GM21381 (cell line): Measurements from ENCODE around the gene TPCN2.
"Not testable (repeated sequence)": the region's sequence is repeated elsewhere in the genome, so short reads cannot be mapped to it uniquely, and the experiment has no call there.

Source experiments
- ATAC-seq: cut with Tn5 transposase; IDR thresholded peaks from one replicate; pipeline ENCODE4 v1.9.1; 2021; ENCODE audit warnings: mild to moderate bottlenecking, moderate library complexity; ENCODE audit not compliant: unreplicated experiment

TPCN2 gene

GRCh38 chr11:69123593-69124545 is 75.1 kb downstream of the TPCN2 start:
- ATAC-seq, result no peak

GRCh38 chr11:69125861-69126260 is 77.1 kb downstream of the TPCN2 start:
- ATAC-seq, result no peak

GRCh38 chr11:69126286-69126685 is 77.6 kb downstream of the TPCN2 start:
- ATAC-seq, result no peak

GRCh38 chr11:69127081-69127850 is 78.5 kb downstream of the TPCN2 start:
- ATAC-seq, result no peak

GRCh38 chr11:69127884-69128283 is 79.2 kb downstream of the TPCN2 start:
- ATAC-seq, result no peak

- ATAC-seq, result no peak
Observed at GRCh38 chr11:69129053-69129452, 80.3 kb downstream of the TPCN2 start.

GRCh38 chr11:69129647-69130046 is 80.9 kb downstream of the TPCN2 start:
- ATAC-seq, result no peak

- ATAC-seq, result no peak
Observed at GRCh38 chr11:69130654-69131053, 81.9 kb downstream of the TPCN2 start.

- ATAC-seq, result no peak
Observed at GRCh38 chr11:69131121-69131566, 82.4 kb downstream of the TPCN2 start.

GRCh38 chr11:69131644-69132300 is 83.0 kb downstream of the TPCN2 start:
- ATAC-seq, result no peak

- ATAC-seq, result no peak
Observed at GRCh38 chr11:69132301-69132670, 83.6 kb downstream of the TPCN2 start.

- no peak for ATAC-seq
Observed at GRCh38 chr11:69133251-69133650, 84.5 kb downstream of the TPCN2 start.

- ATAC-seq, result not testable (repeated sequence)
Observed at GRCh38 chr11:69134182-69134581, 85.5 kb downstream of the TPCN2 start.

- ATAC-seq, result no peak
Observed at GRCh38 chr11:69134957-69135356, 86.2 kb downstream of the TPCN2 start.

- ATAC-seq, result no peak
Observed at GRCh38 chr11:69135420-69136363, 87.0 kb downstream of the TPCN2 start.

- no peak for ATAC-seq
Observed at GRCh38 chr11:69136471-69136870, 87.7 kb downstream of the TPCN2 start.

- no peak for ATAC-seq
Observed at GRCh38 chr11:69137151-69137844, 88.6 kb downstream of the TPCN2 start.

GRCh38 chr11:69138265-69138664 is 89.5 kb downstream of the TPCN2 start:
- no peak for ATAC-seq

GRCh38 chr11:69140161-69140560 is 91.4 kb downstream of the TPCN2 start:
- ATAC-seq, result not testable (repeated sequence)

- ATAC-seq, result no peak
Observed at GRCh38 chr11:69140635-69141034, 91.9 kb downstream of the TPCN2 start.
